Progenitor cell of endocrine pancreas (in vitro differentiated cells): ENCODE data around the gene CLEC2L. TPM values are rescaled to one million over a fixed set of nuclear protein-coding genes. Genes with fewer than 3 reads are reported as not detected.

Source experiments
- DNase-seq: peaks from one replicate; pipeline ENCODE4 v3.0.0; 2021; ENCODE audit warnings: low spot score; ENCODE audit not compliant: unreplicated experiment
- H3K27ac Mint-ChIP-seq: 2 replicates; pipeline ENCODE4 v1.8.0; 2021; ENCODE audit warnings: mild to moderate bottlenecking, moderate library complexity, mixed read lengths
- H3K27me3 Mint-ChIP-seq: 2 replicates; pipeline ENCODE4 v1.8.0; 2021; ENCODE audit warnings: mixed read lengths
- H3K36me3 Mint-ChIP-seq: 2 replicates; pipeline ENCODE4 v1.8.0; 2022; ENCODE audit warnings: mixed read lengths; ENCODE audit not compliant: insufficient read depth
- H3K4me1 Mint-ChIP-seq: 2 replicates; pipeline ENCODE4 v1.8.0; 2021; ENCODE audit warnings: low read depth, mixed read lengths
- H3K4me3 Mint-ChIP-seq: 2 replicates; pipeline ENCODE4 v1.8.0; 2021; ENCODE audit warnings: low read depth, mild to moderate bottlenecking, moderate library complexity, mixed read lengths
- H3K9me3 Mint-ChIP-seq: 2 replicates; pipeline ENCODE4 v1.8.0; 2021; ENCODE audit warnings: low read depth, mixed read lengths
- CTCF ChIP-seq: fragments of 200-600 bp; sonication (generic); IDR thresholded peaks from one replicate; pipeline ENCODE4 v1.5.0; 2021; ENCODE audit warnings: antibody characterized with exemption, mild to moderate bottlenecking; ENCODE audit not compliant: unreplicated experiment
- total RNA-seq: library from RNA; stranded (reverse); gene quantifications from 2 replicates; pipeline ENCODE4 v1.2.1, GENCODE V29; 2021

Gene CLEC2L
- total RNA-seq, 1 donor from 2014 or later = not detected

- TF ChIP-seq CTCF = no peak
- no peaks in the 10 kb centered on the region for H3K27me3 Mint-ChIP-seq
- DNase-seq = no peak
- H3K9me3 Mint-ChIP-seq = no peaks in the 10 kb centered on the region
- H3K27ac Mint-ChIP-seq = no peak overlapping the region
- peaks cover 4% of the 10 kb centered on the region for H3K4me1 Mint-ChIP-seq
- peaks cover 33% of the 10 kb centered on the region for H3K36me3 Mint-ChIP-seq
- H3K4me3 Mint-ChIP-seq = no peak overlapping the region
Observed at GRCh38 chr7:139589474-139589873, 66.0 kb downstream of the CLEC2L start.

GRCh38 chr7:139591550-139592195 is 68.2 kb downstream of the CLEC2L start:
- peak overlapping the region; percentile 34 for H3K27ac Mint-ChIP-seq
- no peaks in the 10 kb centered on the region for H3K27me3 Mint-ChIP-seq
- no peak overlapping the region for H3K4me3 Mint-ChIP-seq
- no peak for DNase-seq
- H3K36me3 Mint-ChIP-seq = peaks cover 35% of the 10 kb centered on the region
- no peak for TF ChIP-seq CTCF
- H3K4me1 Mint-ChIP-seq = no peaks in the 10 kb centered on the region
- no peaks in the 10 kb centered on the region for H3K9me3 Mint-ChIP-seq

- peaks cover 28% of the 10 kb centered on the region for H3K36me3 Mint-ChIP-seq
- H3K27ac Mint-ChIP-seq = no peak overlapping the region
- DNase-seq = no peak
- H3K9me3 Mint-ChIP-seq = no peaks in the 10 kb centered on the region
- TF ChIP-seq CTCF = no peak
- no peaks in the 10 kb centered on the region for H3K27me3 Mint-ChIP-seq
- H3K4me3 Mint-ChIP-seq = no peak overlapping the region
- no peaks in the 10 kb centered on the region for H3K4me1 Mint-ChIP-seq
Observed at GRCh38 chr7:139592801-139593461, 69.4 kb downstream of the CLEC2L start.

- H3K27me3 Mint-ChIP-seq = no peaks in the 10 kb centered on the region
- TF ChIP-seq CTCF = no peak
- H3K9me3 Mint-ChIP-seq = no peaks in the 10 kb centered on the region
- no peak for DNase-seq
- H3K27ac Mint-ChIP-seq = no peak overlapping the region
- no peaks in the 10 kb centered on the region for H3K4me1 Mint-ChIP-seq
- no peak overlapping the region for H3K4me3 Mint-ChIP-seq
- H3K36me3 Mint-ChIP-seq = peaks cover 30% of the 10 kb centered on the region
Observed at GRCh38 chr7:139594090-139594489, 70.6 kb downstream of the CLEC2L start.

Other genes starting within 250 kb of the CLEC2L start
- gene FMC1, start 182.3 kb upstream of the CLEC2L start, total RNA-seq = 17.9 and 18.6 TPM in 2 replicates
- 90.9 and 94.7 TPM in 2 replicates for gene LUC7L2, start 163.8 kb upstream of the CLEC2L start, total RNA-seq
- gene KLRG2, start 40.0 kb upstream of the CLEC2L start, total RNA-seq = 0.29 and 0.36 TPM in 2 replicates